Suprapubic skin (tissue), 4 donors: Measurements from ENCODE around the gene PRKD2. TPM values are rescaled to one million over a fixed set of nuclear protein-coding genes. Genes with fewer than 3 reads are reported as not detected.

ENCODE experiments used
- DNase-seq, 2 donors: peaks; one replicate each; pipeline ENCODE4 v3.0.0-alpha.2; 2019; ENCODE audit warnings: low spot score in 2 of 2
- H3K27ac ChIP-seq: fragments of 200-600 bp; sonication (generic); one replicate; pipeline ENCODE4 v1.5.1; 2019
- H3K27me3 ChIP-seq: fragments of 200-600 bp; sonication (generic); one replicate; pipeline ENCODE4 v1.5.1; 2019
- H3K36me3 ChIP-seq: fragments of 200-600 bp; sonication (generic); one replicate; pipeline ENCODE4 v1.5.1; 2019
- H3K4me1 ChIP-seq: fragments of 200-600 bp; sonication (generic); one replicate; pipeline ENCODE4 v1.5.1; 2019
- H3K4me3 ChIP-seq: fragments of 200-600 bp; sonication (generic); one replicate; pipeline ENCODE4 v1.5.1; 2019; ENCODE audit warnings: mild to moderate bottlenecking
- H3K9me3 ChIP-seq: fragments of 200-600 bp; sonication (generic); one replicate; pipeline ENCODE4 v1.5.1; 2019
- CTCF ChIP-seq, 2 donors: fragments of 200-600 bp in 1 of 2; fragments of 450-650 bp in 1 of 2; sonication (generic) in 1 of 2; IDR thresholded peaks; one replicate each; pipeline ENCODE4 v1.5.1; 2016 to 2019; ENCODE audit warnings: antibody characterized with exemption in 2 of 2, mild to moderate bottlenecking in 1 of 2, moderate library complexity in 1 of 2
- EP300 ChIP-seq: sonication (generic); formaldehyde crosslinking; IDR thresholded peaks from one replicate; pipeline ENCODE4 v1.6.1; 2017; ENCODE audit warnings: antibody characterized with exemption
- POLR2A ChIP-seq, 2 donors: fragments of 450-650 bp; IDR thresholded peaks; one replicate each; pipeline ENCODE4 v1.6.1; 2017; ENCODE audit warnings: antibody characterized with exemption in 2 of 2, mild to moderate bottlenecking in 2 of 2, moderate library complexity in 2 of 2
- POLR2AphosphoS5 ChIP-seq, 3 donors: sonication (generic); formaldehyde crosslinking; IDR thresholded peaks; one replicate each; pipeline ENCODE4 v1.6.1; 2017; ENCODE audit warnings: antibody characterized with exemption in 3 of 3
- WGBS: methylation state at CpG from one replicate; pipeline ENCODE4 v1.1.5; 2018; 5-methylcytosine and 5-hydroxymethylcytosine counted together
- total RNA-seq, 4 donors: library from RNA; depleted of rRNA; stranded (reverse); fragments of >200 nt; gene quantifications; one replicate each; pipeline ENCODE4 v1.1.0, GENCODE V29; 2016

PRKD2 gene
- total RNA-seq, 4 donors from 2014 or later: 51.5 to 136 (median 61.2) TPM

- TF ChIP-seq POLR2AphosphoS5 (IDR thresholded peaks at IDR 0.05) (no peak), CTCF (IDR thresholded peaks at IDR 0.05) (no peak), EP300 (no peak)
- no peak overlapping the region for H3K27ac ChIP-seq
- H3K4me3 ChIP-seq: no peak overlapping the region
- WGBS: 78% methylated on average over 15 of the region's 26 CpGs
- peaks cover 94% of the 10 kb centered on the region for H3K36me3 ChIP-seq
- H3K4me1 ChIP-seq: no peaks in the 10 kb centered on the region
- H3K9me3 ChIP-seq: no peaks in the 10 kb centered on the region
- DNase-seq: no peak
- no peaks in the 10 kb centered on the region for H3K27me3 ChIP-seq
Observed at GRCh38 chr19:46678110-46678732, 38.7 kb downstream of the PRKD2 start.

GRCh38 chr19:46674416-46675178, 42.3 kb downstream of the PRKD2 start:
- Histone ChIP-seq H3K27me3 (no peaks in the 10 kb centered on the region), H3K4me1 (no peaks in the 10 kb centered on the region), H3K36me3 (peaks cover 69% of the 10 kb centered on the region), H3K27ac (no peak overlapping the region), H3K4me3 (no peak overlapping the region), H3K9me3 (no peaks in the 10 kb centered on the region)
- DNase-seq: no peak
- 94% methylated on average over 20 of the region's 21 CpGs for WGBS
- TF ChIP-seq EP300 (no peak), CTCF (IDR thresholded peaks at IDR 0.05) (no peak), POLR2AphosphoS5 (IDR thresholded peaks at IDR 0.05) (no peak), POLR2A (IDR thresholded peaks at IDR 0.05) (no peak)

GRCh38 chr19:46670813-46671212, 46.1 kb downstream of the PRKD2 start:
- DNase-seq: no peak
- Histone ChIP-seq H3K4me3 (no peak overlapping the region), H3K9me3 (no peaks in the 10 kb centered on the region), H3K36me3 (peaks cover 33% of the 10 kb centered on the region), H3K4me1 (no peaks in the 10 kb centered on the region), H3K27me3 (no peaks in the 10 kb centered on the region), H3K27ac (no peak overlapping the region)
- TF ChIP-seq POLR2AphosphoS5 (IDR thresholded peaks at IDR 0.05) (no peak), EP300 (no peak), CTCF (IDR thresholded peaks at IDR 0.05) (no peak), POLR2A (IDR thresholded peaks at IDR 0.05) (no peak)

- no peak for TF ChIP-seq CTCF (IDR thresholded peaks at IDR 0.05)
- no peak for TF ChIP-seq EP300
- TF ChIP-seq POLR2AphosphoS5 (IDR thresholded peaks at IDR 0.05): no peak
- no peak for TF ChIP-seq POLR2A (IDR thresholded peaks at IDR 0.05)
- H3K27ac ChIP-seq: no peak overlapping the region
Observed at GRCh38 chr19:46668662-46669061, 48.3 kb downstream of the PRKD2 start.

GRCh38 chr19:46665072-46665471, 51.8 kb downstream of the PRKD2 start:
- H3K27ac ChIP-seq: no peak overlapping the region
- no peaks in the 10 kb centered on the region for H3K36me3 ChIP-seq
- WGBS: 82% methylated on average over 8 of the region's 8 CpGs
- no peak for DNase-seq
- peaks cover 6% of the 10 kb centered on the region for H3K27me3 ChIP-seq
- peaks cover 15% of the 10 kb centered on the region for H3K4me1 ChIP-seq
- TF ChIP-seq EP300 (no peak), POLR2AphosphoS5 (IDR thresholded peaks at IDR 0.05) (no peak), POLR2A (IDR thresholded peaks at IDR 0.05) (no peak), CTCF (IDR thresholded peaks at IDR 0.05) (no peak)
- no peaks in the 10 kb centered on the region for H3K9me3 ChIP-seq
- H3K4me3 ChIP-seq: no peak overlapping the region

More at GRCh38 chr19:46668662-46669061, 48.3 kb downstream of the PRKD2 start:
- Histone ChIP-seq H3K36me3 (peaks cover 12% of the 10 kb centered on the region), H3K4me3 (no peak overlapping the region), H3K9me3 (no peaks in the 10 kb centered on the region), H3K4me1 (no peaks in the 10 kb centered on the region), H3K27me3 (no peaks in the 10 kb centered on the region)
- 90% methylated on average over 3 of the region's 3 CpGs for WGBS
- no peak for DNase-seq
